Astrocyte of the cerebellum (primary cell): Measurements from ENCODE around the gene NDRG4.

ENCODE experiments used
- DNase-seq: peaks from one replicate; pipeline ENCODE4 v3.0.0-alpha.2; 2011; ENCODE audit warnings: low read depth
- H3K4me3 ChIP-seq: 2 replicates; pipeline ENCODE4 v1.5.1; 2011; ENCODE audit warnings: mild to moderate bottlenecking, low read depth, low read length, moderate library complexity
- CTCF ChIP-seq: IDR thresholded peaks from 2 replicates; pipeline ENCODE4 v1.5.1; 2012; ENCODE audit warnings: low read length, low read depth, moderate library complexity, mild to moderate bottlenecking; ENCODE audit errors: missing control alignments
- in situ Hi-C: cut with HindIII; loops from 2 replicates; pipeline ENCODE4 v1.10.0; 2017; ENCODE audit warnings: low sequenced_read_pairs

Gene NDRG4

GRCh38 chr16:58519707-58520106 is 19.8 kb downstream of the NDRG4 start:
- DNase-seq, result no peak
- H3K4me3 ChIP-seq, result no peak overlapping the region
- TF ChIP-seq CTCF, result no peak
- in situ Hi-C loops, result no loop called here

DNA sequence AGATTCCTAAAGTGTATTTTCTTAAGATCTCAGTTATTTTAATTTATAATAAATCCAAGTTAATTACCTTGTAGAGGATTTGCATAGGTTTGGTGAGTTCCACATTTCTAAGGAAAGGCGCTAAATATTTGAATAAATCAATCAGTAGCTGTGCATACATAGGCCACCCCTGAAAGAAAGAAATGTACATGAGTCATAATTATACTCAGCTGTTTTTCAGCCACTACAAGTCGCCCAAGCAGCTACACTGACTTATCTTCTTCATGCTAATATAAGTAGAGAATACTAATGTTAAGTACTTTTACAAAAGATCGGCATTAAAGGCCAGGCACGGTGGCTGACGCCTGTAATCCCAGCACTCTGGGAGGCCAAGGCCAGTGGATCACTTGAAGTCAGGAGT is 30.2 kb downstream of the NDRG4 start:
- no peak for TF ChIP-seq CTCF
- no peak overlapping the region for H3K4me3 ChIP-seq
- DNase-seq, result no peak
- in situ Hi-C loops, result no loop called here

DNA sequence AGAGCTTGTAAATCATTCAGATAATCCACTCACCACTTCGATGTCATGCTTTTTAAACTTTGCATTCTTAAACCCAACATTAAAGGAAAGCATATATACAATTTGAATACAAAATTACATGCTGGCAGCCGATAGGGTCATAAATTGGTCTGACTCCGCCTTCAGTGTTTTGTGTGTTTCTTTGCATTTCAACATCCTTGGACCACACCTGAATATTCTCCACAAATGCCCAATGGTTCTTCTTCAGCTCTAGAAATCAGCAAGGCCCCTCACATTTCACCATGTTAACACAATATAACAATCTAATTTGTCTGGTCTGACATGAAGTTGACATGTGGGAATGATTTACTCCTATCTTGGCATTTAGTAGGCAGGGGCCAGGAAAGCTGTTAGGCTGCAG is 32.5 kb downstream of the NDRG4 start:
- DNase-seq, result no peak
- in situ Hi-C loops, result no loop called here

DNA sequence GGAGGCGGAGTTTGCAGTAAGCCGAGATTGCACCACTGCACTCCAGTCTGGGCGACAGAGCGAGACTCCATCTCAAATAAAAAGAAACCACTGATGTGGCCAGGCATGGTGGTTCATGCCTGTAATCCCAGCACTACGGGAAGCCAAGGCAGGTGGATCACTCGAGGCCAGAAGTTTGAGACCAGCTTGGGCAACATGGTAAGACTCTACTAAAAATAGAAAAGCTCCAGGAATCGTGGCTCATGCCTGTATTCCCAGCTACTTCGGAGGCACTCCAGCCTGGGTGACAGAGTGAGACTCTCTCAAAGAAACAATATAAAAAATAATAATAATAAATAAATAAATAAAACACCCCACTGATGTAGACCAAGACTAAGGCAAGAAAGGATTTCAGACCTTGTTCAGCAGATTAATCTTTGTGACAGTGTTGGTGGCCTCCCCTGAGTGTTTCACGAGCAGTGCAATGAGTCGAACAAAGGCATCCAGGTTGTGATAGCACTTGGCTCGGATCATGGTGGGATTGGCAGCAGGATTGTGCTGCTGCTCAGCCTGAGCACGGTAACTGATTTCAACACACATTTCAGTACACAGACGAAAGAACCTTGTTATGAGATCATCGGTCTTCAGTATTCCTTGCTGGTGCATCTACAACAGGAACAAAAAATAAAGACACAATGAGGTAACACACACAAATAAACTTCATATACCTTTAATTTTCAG is 34.0 kb downstream of the NDRG4 start:
- H3K4me3 ChIP-seq, result no peak overlapping the region
- DNase-seq, result no peak
- no peak for TF ChIP-seq CTCF
- in situ Hi-C loops, result no loop called here

More for the DNA sequence above, 32.5 kb downstream of the NDRG4 start:
- no peak for TF ChIP-seq CTCF
- no peak overlapping the region for H3K4me3 ChIP-seq

GRCh38 chr16:58535100-58535499 is 35.2 kb downstream of the NDRG4 start:
- DNase-seq, result no peak
- in situ Hi-C loops, result loop anchor here (5.0 kb wide), 1 partner anchor 52 kb away; no protein-coding TSS in a partner anchor
- no peak for TF ChIP-seq CTCF
- no peak overlapping the region for H3K4me3 ChIP-seq

DNA sequence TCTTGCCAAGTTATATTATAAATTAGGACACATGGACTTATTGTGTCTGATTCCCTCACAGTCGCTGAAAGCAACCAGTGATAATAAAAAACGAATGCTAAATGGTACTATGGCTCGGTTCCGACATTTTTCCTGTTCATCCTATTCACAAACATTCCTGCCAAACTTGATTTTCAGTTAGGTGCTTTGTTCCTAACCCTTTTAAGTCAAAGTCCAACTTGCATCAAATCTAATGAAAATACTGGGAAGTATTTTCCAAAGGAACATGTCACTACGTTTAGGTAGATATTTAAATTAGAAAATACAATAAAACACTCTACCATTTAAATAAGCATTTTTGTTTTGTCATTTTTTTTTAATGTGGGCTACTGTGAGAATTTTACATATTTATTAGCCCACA is 36.3 kb downstream of the NDRG4 start:
- DNase-seq, result no peak
- in situ Hi-C loops, result loop anchor here (5.0 kb wide), 1 partner anchor 51 kb away; no protein-coding TSS in a partner anchor
- no peak for TF ChIP-seq CTCF
- no peak overlapping the region for H3K4me3 ChIP-seq
